NCI-H460 (cell line): ENCODE data around the gene PNPLA6. TPM values are rescaled to one million over a fixed set of nuclear protein-coding genes. Genes with fewer than 3 reads are reported as not detected.

Experiments used
- DNase-seq: peaks from one replicate; pipeline ENCODE4 v3.0.0-alpha.2; 2016; ENCODE audit warnings: low read depth; ENCODE audit errors: extremely low read depth
- total RNA-seq: library from RNA; depleted of rRNA; stranded (reverse); fragments of >200 nt; shearing (Covaris generic); gene quantifications from 2 replicates; pipeline ENCODE4 v1.2.3, GENCODE V29; 2014

Gene PNPLA6
- total RNA-seq, 1 experiment from 2014 or later: 45.5 TPM

DNA sequence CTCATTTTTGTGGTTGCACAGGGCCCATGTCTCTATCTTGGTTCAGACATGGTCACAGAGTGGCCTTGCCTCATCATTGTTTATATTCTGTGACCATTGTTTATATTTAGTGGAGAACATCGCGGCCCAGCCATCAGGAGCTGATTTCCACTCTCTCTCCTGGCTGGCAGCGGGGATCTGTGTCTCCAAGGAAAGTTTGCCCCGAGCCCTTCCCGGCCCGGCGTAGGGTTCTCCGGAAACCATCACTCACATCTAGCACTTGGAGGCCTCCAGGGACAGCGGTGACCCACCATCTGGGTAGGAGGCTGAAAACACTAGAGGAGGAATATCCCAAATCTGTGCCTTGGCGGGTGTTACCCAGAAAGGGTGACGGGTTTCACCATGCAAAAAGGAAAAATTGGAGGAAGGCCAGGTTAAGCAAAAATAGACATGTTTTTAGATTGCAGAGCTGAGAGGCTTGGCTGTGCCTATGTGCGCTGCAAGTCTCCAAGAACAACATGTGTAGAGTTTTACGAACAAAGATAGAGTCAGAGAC lies 20.3 kb upstream of the PNPLA6 start:
- DNase-seq: no peak

GRCh38 chr19:7515645-7516151 lies 19.8 kb upstream of the PNPLA6 start, which contains the start of gene ZNF358:
ZNF358 (plus strand) TSS chr19:7516103; CDS start chr19:7519243, 3,140 bp downstream.
- no peak for DNase-seq

DNA sequence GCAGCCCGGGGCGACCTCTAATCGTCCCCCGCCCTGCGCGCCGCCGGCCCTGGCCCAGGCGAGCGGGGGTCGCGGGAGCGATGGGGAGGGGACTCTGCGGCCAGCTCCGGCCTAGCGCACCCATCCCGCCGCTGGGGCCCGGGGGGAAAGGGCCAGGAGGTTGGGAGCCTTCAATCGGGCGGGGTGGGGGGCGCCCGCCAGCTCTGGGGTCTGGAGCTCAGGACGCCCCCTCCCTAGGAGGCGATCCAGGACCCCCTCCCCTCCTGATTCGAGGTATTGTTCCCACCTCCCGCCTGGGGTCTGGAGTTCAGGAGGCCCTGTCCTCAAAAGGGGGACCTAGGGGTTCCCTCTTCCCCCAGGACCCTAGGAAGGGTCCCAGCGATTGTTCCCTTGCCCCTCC lies 19.2 kb upstream of the PNPLA6 start:
- no peak for DNase-seq

GRCh38 chr19:7516878-7517277 lies 18.6 kb upstream of the PNPLA6 start:
- DNase-seq: no peak

GRCh38 chr19:7519361-7520130 lies 16.0 kb upstream of the PNPLA6 start:
- DNase-seq: no peak

- DNase-seq: no peak
Observed at GRCh38 chr19:7520131-7521051, 15.1 kb upstream of the PNPLA6 start.

- no peak for DNase-seq
Observed at GRCh38 chr19:7521551-7522071, 13.9 kb upstream of the PNPLA6 start.

DNA sequence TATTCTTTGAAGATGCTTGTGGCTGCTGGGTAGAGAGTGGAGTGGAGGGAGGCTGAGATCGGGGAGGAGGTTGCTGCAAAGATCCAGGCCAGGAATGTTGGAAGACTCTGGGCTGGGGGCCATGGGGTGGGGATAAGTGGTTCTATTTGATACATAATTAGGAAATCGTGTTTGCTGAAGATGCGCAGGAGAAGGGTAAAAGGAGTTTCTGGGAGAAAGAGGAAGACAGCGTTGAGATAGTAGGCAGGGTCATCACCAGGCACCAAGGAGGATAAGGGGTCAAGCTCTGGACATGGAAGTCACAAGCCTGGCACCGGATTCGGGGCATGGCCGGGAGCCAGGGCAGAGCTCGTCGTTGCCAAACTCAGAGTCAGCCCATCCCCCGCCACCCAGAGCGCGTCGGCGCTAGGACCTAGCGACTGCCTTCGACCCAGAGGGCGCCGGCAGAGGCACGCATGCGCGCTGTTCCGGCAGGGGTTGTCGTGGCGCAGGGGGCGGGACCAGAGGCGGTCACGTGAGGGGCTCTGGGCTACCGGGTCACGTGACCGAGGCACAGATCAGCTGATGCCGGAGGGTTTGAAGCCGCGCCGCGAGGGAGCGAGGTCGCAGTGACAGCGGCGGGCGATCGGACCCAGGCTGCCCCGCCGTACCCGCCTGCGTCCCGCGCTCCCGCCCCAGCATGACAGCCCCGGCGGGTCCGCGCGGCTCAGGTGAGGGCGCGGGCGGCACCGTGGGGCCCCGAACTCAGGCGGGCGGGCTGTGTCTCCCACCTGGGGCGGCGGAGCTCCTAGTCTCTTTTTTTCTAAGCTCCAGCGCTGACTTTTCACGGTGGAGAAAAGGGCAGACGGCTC lies 13.2 kb upstream of the PNPLA6 start, which contains the start of gene MCOLN1:
MCOLN1 (plus strand) TSS at position 553 of the 851 bp plus-strand sequence; CDS start at position 680, 127 bp downstream.
- DNase-seq: peak; percentile 92

DNA sequence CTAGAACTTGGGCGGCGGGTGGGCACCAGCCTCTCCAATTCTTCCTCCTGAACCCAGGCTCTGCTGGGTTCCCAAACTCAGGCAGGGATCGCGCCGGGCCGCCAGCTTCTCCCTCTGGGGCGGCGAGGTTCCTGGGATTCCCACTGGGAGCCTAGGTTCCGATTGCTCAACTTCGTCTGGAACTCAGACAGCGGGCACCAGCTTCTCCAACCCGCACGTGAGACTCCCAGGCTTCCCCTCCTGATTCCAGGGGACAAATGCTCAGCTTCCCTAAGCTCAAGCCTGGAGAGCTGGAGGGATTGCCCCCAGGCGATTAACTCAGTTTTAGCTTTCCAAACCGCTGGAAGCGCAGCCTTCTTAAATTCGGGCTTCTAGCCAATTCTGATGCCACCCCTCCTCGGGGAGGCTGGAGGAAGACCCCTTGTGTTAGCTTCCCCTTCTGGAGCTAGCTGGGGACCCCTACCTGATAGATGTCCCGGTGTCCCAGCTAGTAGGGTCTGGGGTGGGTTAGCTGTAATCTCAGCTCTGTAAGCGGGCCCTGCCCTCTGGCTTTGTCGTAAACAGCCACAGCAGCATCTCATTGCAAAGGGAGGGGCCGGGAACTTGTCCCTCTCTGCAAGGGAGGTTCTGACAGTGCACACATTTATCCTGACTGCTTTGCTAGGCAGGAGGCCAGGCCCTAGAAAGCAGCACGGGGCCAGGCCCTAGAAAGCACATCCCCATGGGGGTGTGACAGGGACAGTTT lies 12.4 kb upstream of the PNPLA6 start:
- no peak for DNase-seq

- DNase-seq: no peak
Observed at GRCh38 chr19:7524523-7524922, 11.0 kb upstream of the PNPLA6 start.

DNA sequence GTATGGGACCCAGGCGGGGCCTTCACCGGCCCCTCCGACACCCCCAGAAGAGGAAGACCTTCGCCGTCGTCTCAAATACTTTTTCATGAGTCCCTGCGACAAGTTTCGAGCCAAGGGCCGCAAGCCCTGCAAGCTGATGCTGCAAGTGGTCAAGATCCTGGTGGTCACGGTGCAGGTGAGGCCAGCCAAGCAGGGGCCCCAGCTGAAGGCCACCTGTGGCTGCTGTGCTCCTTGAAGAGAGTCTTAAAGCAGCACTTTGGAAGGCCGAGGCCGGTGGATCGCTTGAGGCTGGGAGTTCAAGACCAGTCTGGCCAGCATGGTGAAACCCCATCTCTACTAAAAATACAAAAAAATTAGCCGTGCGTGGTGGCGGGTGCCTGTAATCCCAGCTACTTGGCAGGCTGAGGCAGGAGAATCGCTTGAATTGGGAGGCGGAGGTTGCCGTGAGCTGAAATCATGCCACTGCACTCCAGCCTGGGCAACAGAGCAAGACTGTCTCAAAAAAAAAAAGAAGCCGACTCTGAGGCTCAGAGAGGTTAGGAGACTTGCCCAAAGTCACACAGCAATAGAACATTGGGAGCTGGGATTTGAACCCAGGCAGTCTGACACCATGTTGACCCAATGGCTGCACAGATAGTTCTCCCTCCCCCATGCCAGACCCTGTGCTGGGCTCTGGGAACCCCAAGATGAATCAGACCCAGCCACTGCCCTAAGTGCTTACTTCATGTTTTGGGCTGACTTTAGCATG lies 10.4 kb upstream of the PNPLA6 start:
- DNase-seq: no peak

DNA sequence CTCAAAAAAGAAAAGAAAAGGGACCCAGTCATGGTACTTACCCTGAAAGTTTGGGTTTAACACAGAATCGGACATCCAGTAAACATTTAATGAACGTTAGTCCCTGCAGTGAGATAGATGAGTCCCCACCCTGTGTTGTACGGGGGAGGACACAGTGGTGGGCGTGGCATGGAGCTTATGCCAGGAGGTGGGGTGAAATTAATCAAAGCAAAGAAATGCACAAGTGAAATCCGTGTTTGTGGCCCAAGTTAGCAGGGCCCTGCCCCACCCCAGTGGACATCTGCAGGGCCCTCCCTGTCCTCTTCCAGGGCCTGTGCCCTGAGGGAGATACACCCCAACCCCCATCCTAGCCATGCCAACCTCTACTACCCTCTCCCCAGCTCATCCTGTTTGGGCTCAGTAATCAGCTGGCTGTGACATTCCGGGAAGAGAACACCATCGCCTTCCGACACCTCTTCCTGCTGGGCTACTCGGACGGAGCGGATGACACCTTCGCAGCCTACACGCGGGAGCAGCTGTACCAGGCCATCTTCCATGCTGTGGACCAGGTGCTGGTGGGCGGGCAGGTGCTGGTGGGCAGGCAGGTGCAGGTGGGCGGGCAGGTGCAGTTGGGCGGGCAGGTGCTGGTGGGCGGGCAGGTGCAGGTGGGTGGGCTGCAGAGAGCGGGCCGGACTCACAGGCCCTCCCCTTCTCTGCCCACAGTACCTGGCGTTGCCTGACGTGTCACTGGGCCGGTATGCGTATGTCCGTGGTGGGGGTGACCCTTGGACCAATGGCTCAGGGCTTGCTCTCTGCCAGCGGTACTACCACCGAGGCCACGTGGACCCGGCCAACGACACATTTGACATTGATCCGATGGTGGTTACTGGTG lies 9.2 kb upstream of the PNPLA6 start:
- no peak for DNase-seq

- no peak for DNase-seq
Observed at GRCh38 chr19:7527516-7528191, 7.9 kb upstream of the PNPLA6 start.

GRCh38 chr19:7528192-7528519 lies 7.4 kb upstream of the PNPLA6 start:
- no peak for DNase-seq

GRCh38 chr19:7528522-7529245 lies 6.8 kb upstream of the PNPLA6 start:
- DNase-seq: no peak

GRCh38 chr19:7529246-7529600 lies 6.3 kb upstream of the PNPLA6 start:
- no peak for DNase-seq
